Nephron (organoid): ENCODE data around the gene UTS2R.
"Not testable (repeated sequence)": the region's sequence is repeated elsewhere in the genome, so short reads cannot be mapped to it uniquely, and the experiment has no call there.

Experiments
- H3K27ac Mint-ChIP-seq, 3 experiments: 2 replicates each; pipeline ENCODE4 v1.8.0; 2020; ENCODE audit warnings: mixed read lengths in 3 of 3, mild to moderate bottlenecking in 2 of 3, moderate library complexity in 1 of 3
- H3K27me3 Mint-ChIP-seq: 2 replicates; pipeline ENCODE4 v1.8.0; 2021; ENCODE audit warnings: low read depth, mild to moderate bottlenecking, moderate library complexity, mixed read lengths
- H3K36me3 Mint-ChIP-seq: 2 replicates; pipeline ENCODE4 v1.8.0; 2020; ENCODE audit warnings: low read depth, mixed read lengths
- H3K4me1 Mint-ChIP-seq: 2 replicates; pipeline ENCODE4 v1.8.0; 2020; ENCODE audit warnings: mixed read lengths
- H3K4me3 Mint-ChIP-seq, 3 experiments: 2 replicates each; pipeline ENCODE4 v1.8.0; 2020; ENCODE audit warnings: mild to moderate bottlenecking in 3 of 3, mixed read lengths in 3 of 3, moderate library complexity in 2 of 3
- H3K9me3 Mint-ChIP-seq: 2 replicates; pipeline ENCODE4 v1.8.0; 2020; ENCODE audit warnings: mixed read lengths
- TF ChIP-seq, protein P1 (sequence below), 3 experiments: fragments of 200-600 bp; sonication (generic); IDR thresholded peaks; one replicate each; pipeline ENCODE4 v1.5.0; 2021; ENCODE audit warnings: antibody characterized with exemption in 3 of 3; ENCODE audit not compliant: unreplicated experiment in 3 of 3

Gene UTS2R

DNA sequence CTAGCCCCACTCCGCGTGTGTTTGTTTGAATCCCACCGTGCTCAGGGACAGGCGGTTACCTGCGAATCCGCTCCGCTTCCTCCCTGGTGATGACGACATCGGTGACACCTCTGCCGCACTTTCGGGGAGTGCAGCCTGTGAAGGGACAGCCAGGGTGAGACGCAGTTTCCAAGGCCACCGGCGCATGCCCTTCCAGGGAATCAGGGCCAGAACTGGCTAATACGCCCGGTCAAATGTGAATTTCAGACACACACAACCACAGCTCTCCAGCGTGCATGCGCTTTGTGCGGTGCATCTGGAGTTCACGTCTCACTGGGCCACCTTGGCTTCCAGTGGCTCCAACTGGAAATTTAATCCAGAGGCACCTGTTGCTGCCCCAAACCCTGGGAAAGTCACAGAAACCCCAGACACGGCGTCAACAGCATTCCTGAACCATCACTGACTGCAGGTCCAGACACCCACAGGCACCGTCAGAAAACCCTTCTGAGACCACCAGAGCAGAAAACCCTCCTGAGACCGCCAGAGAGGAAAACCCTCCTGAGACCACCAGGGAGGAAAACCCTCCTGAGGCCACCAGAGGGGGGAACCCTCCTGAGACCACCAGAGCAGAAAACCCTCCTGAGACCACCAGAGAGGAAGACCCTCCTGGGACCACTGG lies 40.0 kb downstream of the UTS2R start:
- H3K4me3 Mint-ChIP-seq: no peak overlapping the region
- H3K4me1 Mint-ChIP-seq: peaks cover 34% of the 10 kb centered on the region
- no peaks in the 10 kb centered on the region for H3K9me3 Mint-ChIP-seq
- TF ChIP-seq, protein P1, sequence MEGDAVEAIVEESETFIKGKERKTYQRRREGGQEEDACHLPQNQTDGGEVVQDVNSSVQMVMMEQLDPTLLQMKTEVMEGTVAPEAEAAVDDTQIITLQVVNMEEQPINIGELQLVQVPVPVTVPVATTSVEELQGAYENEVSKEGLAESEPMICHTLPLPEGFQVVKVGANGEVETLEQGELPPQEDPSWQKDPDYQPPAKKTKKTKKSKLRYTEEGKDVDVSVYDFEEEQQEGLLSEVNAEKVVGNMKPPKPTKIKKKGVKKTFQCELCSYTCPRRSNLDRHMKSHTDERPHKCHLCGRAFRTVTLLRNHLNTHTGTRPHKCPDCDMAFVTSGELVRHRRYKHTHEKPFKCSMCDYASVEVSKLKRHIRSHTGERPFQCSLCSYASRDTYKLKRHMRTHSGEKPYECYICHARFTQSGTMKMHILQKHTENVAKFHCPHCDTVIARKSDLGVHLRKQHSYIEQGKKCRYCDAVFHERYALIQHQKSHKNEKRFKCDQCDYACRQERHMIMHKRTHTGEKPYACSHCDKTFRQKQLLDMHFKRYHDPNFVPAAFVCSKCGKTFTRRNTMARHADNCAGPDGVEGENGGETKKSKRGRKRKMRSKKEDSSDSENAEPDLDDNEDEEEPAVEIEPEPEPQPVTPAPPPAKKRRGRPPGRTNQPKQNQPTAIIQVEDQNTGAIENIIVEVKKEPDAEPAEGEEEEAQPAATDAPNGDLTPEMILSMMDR (IDR thresholded peaks at IDR 0.05; ENCODE audit: unreplicated experiment in 3 of 3): no peak
- peaks cover 9% of the 10 kb centered on the region for H3K36me3 Mint-ChIP-seq
- H3K27me3 Mint-ChIP-seq: no peaks in the 10 kb centered on the region
- no peak overlapping the region for H3K27ac Mint-ChIP-seq

DNA sequence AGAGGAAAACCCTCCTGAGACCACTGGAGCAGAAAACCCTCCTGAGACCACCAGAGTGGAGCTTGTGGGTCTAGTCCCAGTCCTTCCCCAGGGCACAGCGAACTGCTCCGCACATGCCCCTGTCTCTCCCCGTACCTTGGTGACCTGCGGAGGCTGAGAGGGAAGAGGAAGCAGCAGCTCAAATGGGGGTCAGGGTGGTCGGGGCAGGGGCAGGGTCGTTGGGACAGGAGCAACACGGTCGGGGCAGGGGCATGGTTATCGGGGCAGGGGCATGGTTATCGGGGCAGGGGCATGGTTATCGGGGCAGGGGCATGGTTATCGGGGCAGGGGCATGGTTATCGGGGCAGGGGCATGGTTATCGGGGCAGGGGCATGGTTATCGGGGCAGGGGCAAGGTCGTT lies 40.5 kb downstream of the UTS2R start:
- H3K4me1 Mint-ChIP-seq: peaks cover 33% of the 10 kb centered on the region
- not testable (repeated sequence) for H3K4me3 Mint-ChIP-seq, H3K9me3 Mint-ChIP-seq, H3K36me3 Mint-ChIP-seq, H3K27me3 Mint-ChIP-seq, H3K27ac Mint-ChIP-seq

- Mint-ChIP-seq H3K36me3 (peaks cover 9% of the 10 kb centered on the region), H3K4me3 (no peak overlapping the region), H3K9me3 (no peaks in the 10 kb centered on the region), H3K27ac (no peak overlapping the region), H3K27me3 (no peaks in the 10 kb centered on the region), H3K4me1 (peaks cover 27% of the 10 kb centered on the region)
- TF ChIP-seq, protein P1 (IDR thresholded peaks at IDR 0.05; ENCODE audit: unreplicated experiment in 3 of 3): no peak
These were observed 41.3 kb downstream of the UTS2R start for GRCh38 chr17:82412535-82413520.

GRCh38 chr17:82414548-82415281 lies 43.1 kb downstream of the UTS2R start:
- H3K9me3 Mint-ChIP-seq: no peaks in the 10 kb centered on the region
- no peak overlapping the region for H3K27ac Mint-ChIP-seq
- peak overlapping the region in 1 of 3 experiments; percentile 15 for H3K4me3 Mint-ChIP-seq
- TF ChIP-seq, protein P1 (IDR thresholded peaks at IDR 0.05; ENCODE audit: unreplicated experiment in 3 of 3): peak; percentile 85 to 96 (median 92)
- H3K27me3 Mint-ChIP-seq: no peaks in the 10 kb centered on the region
- peaks cover 11% of the 10 kb centered on the region for H3K36me3 Mint-ChIP-seq
- H3K4me1 Mint-ChIP-seq: peaks cover 17% of the 10 kb centered on the region

DNA sequence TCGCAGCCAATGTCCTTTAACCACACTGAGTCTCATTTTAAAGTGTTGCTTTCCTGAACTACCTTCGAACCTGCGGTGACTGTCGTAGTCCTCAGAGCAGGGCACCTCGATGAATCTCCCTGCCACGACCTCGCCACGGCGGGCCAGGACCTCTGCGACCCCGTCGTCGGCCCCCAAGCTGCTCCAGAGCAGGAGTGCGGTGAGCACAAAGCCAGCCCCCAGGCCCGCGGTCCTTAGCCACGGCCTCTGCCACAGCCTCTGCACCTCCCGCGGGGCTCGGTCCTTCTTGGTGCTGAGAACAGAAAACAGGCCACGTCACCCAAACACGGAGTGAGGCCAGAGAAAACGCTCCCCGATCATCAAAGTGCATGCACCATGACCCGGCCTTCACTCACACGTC lies 43.8 kb downstream of the UTS2R start:
- no peaks in the 10 kb centered on the region for H3K9me3 Mint-ChIP-seq
- H3K36me3 Mint-ChIP-seq: peaks cover 17% of the 10 kb centered on the region
- no peak overlapping the region for H3K4me3 Mint-ChIP-seq

More for the DNA sequence above, 43.8 kb downstream of the UTS2R start:
- Mint-ChIP-seq H3K27me3 (no peaks in the 10 kb centered on the region), H3K27ac (no peak overlapping the region), H3K4me1 (peaks cover 17% of the 10 kb centered on the region)
- TF ChIP-seq, protein P1 (IDR thresholded peaks at IDR 0.05; ENCODE audit: unreplicated experiment in 3 of 3): no peak
